Uterus (tissue), 4 donors: ENCODE data around the gene CHRM1. TPM values are rescaled to one million over a fixed set of nuclear protein-coding genes. Genes with fewer than 3 reads are reported as not detected.

ENCODE experiments used
- DNase-seq, 2 donors: peaks; one replicate each; pipeline ENCODE4 v3.0.0-alpha.2; 2019 to 2020
- H3K27ac ChIP-seq, 2 donors: fragments of 200-600 bp; sonication (generic); 1 replicate in 1 of 2; 2 replicates in 1 of 2; pipeline ENCODE4 v1.5.1; 2016 to 2018
- H3K27me3 ChIP-seq, 2 donors: fragments of 200-600 bp; sonication (generic); one replicate each; pipeline ENCODE4 v1.5.1; 2018 to 2019; ENCODE audit warnings: control low read depth in 1 of 2
- H3K36me3 ChIP-seq, 2 donors: fragments of 200-600 bp; sonication (generic); one replicate each; pipeline ENCODE4 v1.5.1; 2019; ENCODE audit warnings: control low read depth in 1 of 2
- H3K4me1 ChIP-seq, 2 donors: fragments of 200-600 bp; sonication (generic); one replicate each; pipeline ENCODE4 v1.5.1; 2018 to 2019; ENCODE audit warnings: control low read depth in 1 of 2
- H3K4me3 ChIP-seq, 2 donors: fragments of 200-600 bp; sonication (generic); 1 replicate in 1 of 2; 2 replicates in 1 of 2; pipeline ENCODE4 v1.5.1; 2018 to 2019; ENCODE audit warnings: mild to moderate bottlenecking in 1 of 2
- H3K9me3 ChIP-seq, 2 donors: fragments of 200-600 bp; sonication (generic); one replicate each; pipeline ENCODE4 v1.5.1; 2019; ENCODE audit warnings: control low read depth in 1 of 2
- POLR2A ChIP-seq, 2 donors: fragments of 450-650 bp; IDR thresholded peaks; one replicate each; pipeline ENCODE4 v1.6.1; 2016; ENCODE audit warnings: antibody characterized with exemption in 2 of 2, mild to moderate bottlenecking in 1 of 2, moderate library complexity in 1 of 2
- intact Hi-C: fragments of 100-400 bp; cut with DNase I; formaldehyde crosslinking; loops from one replicate; pipeline ENCODE4 v1.15.1; 2023; ENCODE audit warnings: low total_unique reads
- total RNA-seq, 4 donors: library from RNA; depleted of rRNA in 3 of 4; stranded (reverse); fragments of >200 nt in 3 of 4; gene quantifications; one replicate each; pipeline versions ENCODE4 v1.1.0 to v1.2.4, GENCODE V29; 2014 to 2023
- TF ChIP-seq, protein P1 (sequence below), 4 experiments: fragments of 200-600 bp in 2 of 4; fragments of 450-650 bp in 2 of 4; sonication (generic) in 2 of 4; IDR thresholded peaks; one replicate each; pipeline ENCODE4 v1.5.1; 2016 to 2019; ENCODE audit warnings: antibody characterized with exemption in 4 of 4, mild to moderate bottlenecking in 2 of 4, moderate library complexity in 1 of 4
- donor health status: DM: yes; HTN: yes; CAD: no.

The CHRM1 gene
- total RNA-seq, 4 donors from 2014 or later: 1.3 TPM; not detected in 3

- no peaks in the 10 kb centered on the region for H3K36me3 ChIP-seq
- no peak overlapping the region for H3K27ac ChIP-seq
- TF ChIP-seq, protein P1, sequence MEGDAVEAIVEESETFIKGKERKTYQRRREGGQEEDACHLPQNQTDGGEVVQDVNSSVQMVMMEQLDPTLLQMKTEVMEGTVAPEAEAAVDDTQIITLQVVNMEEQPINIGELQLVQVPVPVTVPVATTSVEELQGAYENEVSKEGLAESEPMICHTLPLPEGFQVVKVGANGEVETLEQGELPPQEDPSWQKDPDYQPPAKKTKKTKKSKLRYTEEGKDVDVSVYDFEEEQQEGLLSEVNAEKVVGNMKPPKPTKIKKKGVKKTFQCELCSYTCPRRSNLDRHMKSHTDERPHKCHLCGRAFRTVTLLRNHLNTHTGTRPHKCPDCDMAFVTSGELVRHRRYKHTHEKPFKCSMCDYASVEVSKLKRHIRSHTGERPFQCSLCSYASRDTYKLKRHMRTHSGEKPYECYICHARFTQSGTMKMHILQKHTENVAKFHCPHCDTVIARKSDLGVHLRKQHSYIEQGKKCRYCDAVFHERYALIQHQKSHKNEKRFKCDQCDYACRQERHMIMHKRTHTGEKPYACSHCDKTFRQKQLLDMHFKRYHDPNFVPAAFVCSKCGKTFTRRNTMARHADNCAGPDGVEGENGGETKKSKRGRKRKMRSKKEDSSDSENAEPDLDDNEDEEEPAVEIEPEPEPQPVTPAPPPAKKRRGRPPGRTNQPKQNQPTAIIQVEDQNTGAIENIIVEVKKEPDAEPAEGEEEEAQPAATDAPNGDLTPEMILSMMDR (IDR thresholded peaks at IDR 0.05): no peak
- no peak for TF ChIP-seq POLR2A (IDR thresholded peaks at IDR 0.05)
- H3K27me3 ChIP-seq: no peaks in the 10 kb centered on the region
- no peak for DNase-seq
- intact Hi-C loops: no loop called here
- H3K9me3 ChIP-seq: no peaks in the 10 kb centered on the region
- H3K4me1 ChIP-seq: no peaks in the 10 kb centered on the region
- no peak overlapping the region for H3K4me3 ChIP-seq
These were observed 13.3 kb upstream of the CHRM1 start for GRCh38 chr11:62934496-62934785.

DNA sequence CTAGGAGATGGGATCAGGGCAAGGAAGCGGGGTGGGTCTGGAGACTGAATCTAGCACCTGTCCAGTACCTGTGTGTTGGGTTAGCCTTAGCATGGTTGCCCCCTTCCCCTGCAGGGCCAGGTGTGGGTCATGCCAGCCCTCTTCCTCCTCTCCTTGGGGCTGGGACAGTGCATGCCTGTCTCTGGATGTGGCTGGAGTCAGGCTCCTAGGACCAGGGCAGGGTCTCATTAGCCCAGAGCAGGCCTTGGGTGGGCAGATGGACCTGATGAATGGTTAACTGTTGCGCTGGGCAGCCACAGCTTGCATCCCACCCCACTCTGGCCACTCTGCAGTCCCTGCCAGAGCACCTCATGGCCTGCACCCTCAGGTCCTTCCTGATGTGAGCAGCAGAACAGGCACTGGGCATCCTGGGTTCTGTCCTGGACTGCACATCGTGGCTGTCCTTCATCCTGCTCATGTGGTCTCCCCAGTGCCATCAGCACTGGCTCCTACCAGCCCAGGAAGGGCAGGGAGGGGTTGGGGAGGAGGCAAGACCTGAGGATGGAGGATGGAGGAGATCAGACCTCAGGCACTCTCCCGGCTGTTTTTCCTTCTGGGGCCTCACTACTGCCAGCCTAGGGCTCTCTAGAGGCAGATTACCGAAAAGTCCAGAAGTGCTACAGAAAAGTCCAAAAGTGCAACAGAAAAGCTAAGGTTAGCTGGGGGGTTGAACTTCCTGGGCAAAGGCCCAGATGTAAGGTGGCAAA, 12.8 kb upstream of the CHRM1 start:
- no peak for DNase-seq
- Histone ChIP-seq H3K9me3 (no peaks in the 10 kb centered on the region), H3K27ac (no peak overlapping the region), H3K4me3 (no peak overlapping the region), H3K27me3 (no peaks in the 10 kb centered on the region), H3K4me1 (no peaks in the 10 kb centered on the region), H3K36me3 (no peaks in the 10 kb centered on the region)
- intact Hi-C loops: no loop called here
- TF ChIP-seq POLR2A (IDR thresholded peaks at IDR 0.05): no peak
- TF ChIP-seq, protein P1 (IDR thresholded peaks at IDR 0.05): no peak

DNA sequence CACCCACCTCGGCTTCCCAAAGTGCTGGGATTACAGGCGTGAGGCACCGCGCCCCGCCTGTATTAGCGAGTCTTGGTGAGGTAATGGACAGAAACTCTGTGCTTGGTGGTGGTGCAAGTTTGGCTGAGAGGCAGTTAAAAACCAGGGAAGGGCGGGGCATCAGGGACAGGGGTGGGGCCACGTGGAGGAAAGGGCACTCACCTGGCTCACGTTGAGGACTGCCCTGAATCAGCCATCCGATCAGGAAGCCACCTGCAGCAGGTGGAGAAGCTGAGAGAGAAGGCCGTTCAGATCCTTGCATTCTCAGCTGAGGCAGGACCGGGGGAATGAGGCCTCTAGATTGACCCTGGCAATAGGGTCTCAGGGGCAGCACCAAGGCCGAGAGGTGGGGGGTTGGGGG, 12.1 kb upstream of the CHRM1 start:
- no peaks in the 10 kb centered on the region for H3K9me3 ChIP-seq
- no peaks in the 10 kb centered on the region for H3K4me1 ChIP-seq
- no peak overlapping the region for H3K4me3 ChIP-seq
- intact Hi-C loops: no loop called here
- no peak overlapping the region for H3K27ac ChIP-seq
- TF ChIP-seq POLR2A (IDR thresholded peaks at IDR 0.05): no peak
- TF ChIP-seq, protein P1 (IDR thresholded peaks at IDR 0.05): no peak
- no peak for DNase-seq
- no peaks in the 10 kb centered on the region for H3K27me3 ChIP-seq
- no peaks in the 10 kb centered on the region for H3K36me3 ChIP-seq

GRCh38 chr11:62931499-62932278, 10.5 kb upstream of the CHRM1 start:
- H3K27me3 ChIP-seq: peaks cover 0 to 4% of the 10 kb centered on the region in 2 donors
- no peak for DNase-seq
- intact Hi-C loops: no loop called here
- H3K4me1 ChIP-seq: no peaks in the 10 kb centered on the region
- no peaks in the 10 kb centered on the region for H3K36me3 ChIP-seq
- no peak overlapping the region for H3K4me3 ChIP-seq
- no peak for TF ChIP-seq POLR2A (IDR thresholded peaks at IDR 0.05)
- TF ChIP-seq, protein P1 (IDR thresholded peaks at IDR 0.05): no peak
- no peaks in the 10 kb centered on the region for H3K9me3 ChIP-seq
- H3K27ac ChIP-seq: no peak overlapping the region

DNA sequence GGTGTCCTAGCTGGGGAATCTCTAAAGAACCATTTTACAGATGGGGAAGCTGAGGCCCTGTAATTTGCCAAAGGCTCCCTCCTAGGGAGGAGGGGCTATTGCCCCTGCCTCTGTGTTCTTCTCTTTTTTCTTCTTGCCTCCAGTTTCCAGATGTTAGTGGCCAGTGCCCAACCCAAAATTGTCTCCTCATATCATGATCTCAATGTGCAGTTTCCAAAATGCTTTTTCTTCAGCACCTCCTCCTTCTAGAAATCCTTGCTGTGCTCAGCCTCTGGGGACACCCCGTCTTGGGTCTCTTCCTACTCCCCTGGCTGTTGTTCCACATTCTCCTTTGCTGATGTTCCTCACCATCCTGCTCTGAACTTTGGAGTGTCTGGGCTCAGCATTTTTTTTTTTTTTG, 9.5 kb upstream of the CHRM1 start:
- H3K4me3 ChIP-seq: no peak overlapping the region

More for the DNA sequence above, 9.5 kb upstream of the CHRM1 start:
- Histone ChIP-seq H3K9me3 (no peaks in the 10 kb centered on the region), H3K4me1 (no peaks in the 10 kb centered on the region), H3K27ac (no peak overlapping the region), H3K36me3 (no peaks in the 10 kb centered on the region), H3K27me3 (peaks cover 3 to 13% of the 10 kb centered on the region in 2 donors)
- intact Hi-C loops: no loop called here
- TF ChIP-seq, protein P1 (IDR thresholded peaks at IDR 0.05): no peak
- TF ChIP-seq POLR2A (IDR thresholded peaks at IDR 0.05): no peak
- no peak for DNase-seq
